Middle frontal gyrus (tissue), 1 donor: ENCODE measurements around the gene XPA.
"Not testable (repeated sequence)": the region's sequence is repeated elsewhere in the genome, so short reads cannot be mapped to it uniquely, and the experiment has no call there.

ENCODE experiments used
- DNase-seq: peaks from one replicate; pipeline ENCODE4 v3.0.0-alpha.2; 2015; ENCODE audit warnings: low spot score; ENCODE audit errors: extremely low spot score

Gene XPA

GRCh38 chr9:97703437-97704344 lies 6.6 kb upstream of the XPA start:
- DNase-seq: no peak

GRCh38 chr9:97699824-97700223 lies 2.7 kb upstream of the XPA start:
- DNase-seq: not testable (repeated sequence)

- not testable (repeated sequence) for DNase-seq
Measured at GRCh38 chr9:97699281-97699680, 2.1 kb upstream of the XPA start.

DNA sequence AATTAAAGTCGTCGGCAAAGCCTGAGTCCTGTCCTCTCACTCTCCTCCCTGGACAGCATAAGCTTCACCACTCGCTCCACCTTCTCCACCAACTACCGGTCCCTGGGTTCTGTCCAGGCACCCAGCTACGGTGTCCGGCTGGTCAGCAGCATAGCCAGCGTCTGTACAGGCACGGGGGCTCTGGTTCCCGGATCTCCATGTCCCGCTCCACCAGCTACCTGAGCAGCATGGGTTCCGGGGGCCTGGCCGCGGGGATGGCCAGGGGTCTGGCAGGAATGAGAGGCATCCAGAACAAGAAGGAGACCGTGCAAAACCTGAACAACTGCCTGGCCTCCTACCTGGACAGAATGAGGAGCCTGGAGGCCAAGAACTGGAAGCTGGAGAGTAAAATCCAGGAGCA lies 1.7 kb upstream of the XPA start:
- no peak for DNase-seq

DNA sequence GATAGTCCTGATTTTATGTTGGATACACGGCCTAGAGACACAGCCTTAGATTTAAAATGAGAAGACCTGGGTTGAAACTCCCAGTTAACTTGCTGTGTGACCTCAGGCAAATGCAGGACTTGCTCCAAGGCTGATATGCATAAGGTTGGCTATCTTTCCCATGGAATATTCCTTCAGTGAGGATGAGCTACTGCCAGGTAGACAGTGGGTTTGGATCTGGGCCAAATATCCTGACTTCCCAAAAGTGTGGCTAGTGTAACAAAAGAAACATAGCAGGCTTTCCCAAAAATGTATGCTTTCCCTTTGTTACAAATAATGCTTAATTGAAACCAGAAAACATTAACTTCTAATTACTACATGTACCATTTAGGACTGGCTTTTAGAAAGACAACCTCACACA lies 697 bp upstream of the XPA start:
- DNase-seq: no peak

DNA sequence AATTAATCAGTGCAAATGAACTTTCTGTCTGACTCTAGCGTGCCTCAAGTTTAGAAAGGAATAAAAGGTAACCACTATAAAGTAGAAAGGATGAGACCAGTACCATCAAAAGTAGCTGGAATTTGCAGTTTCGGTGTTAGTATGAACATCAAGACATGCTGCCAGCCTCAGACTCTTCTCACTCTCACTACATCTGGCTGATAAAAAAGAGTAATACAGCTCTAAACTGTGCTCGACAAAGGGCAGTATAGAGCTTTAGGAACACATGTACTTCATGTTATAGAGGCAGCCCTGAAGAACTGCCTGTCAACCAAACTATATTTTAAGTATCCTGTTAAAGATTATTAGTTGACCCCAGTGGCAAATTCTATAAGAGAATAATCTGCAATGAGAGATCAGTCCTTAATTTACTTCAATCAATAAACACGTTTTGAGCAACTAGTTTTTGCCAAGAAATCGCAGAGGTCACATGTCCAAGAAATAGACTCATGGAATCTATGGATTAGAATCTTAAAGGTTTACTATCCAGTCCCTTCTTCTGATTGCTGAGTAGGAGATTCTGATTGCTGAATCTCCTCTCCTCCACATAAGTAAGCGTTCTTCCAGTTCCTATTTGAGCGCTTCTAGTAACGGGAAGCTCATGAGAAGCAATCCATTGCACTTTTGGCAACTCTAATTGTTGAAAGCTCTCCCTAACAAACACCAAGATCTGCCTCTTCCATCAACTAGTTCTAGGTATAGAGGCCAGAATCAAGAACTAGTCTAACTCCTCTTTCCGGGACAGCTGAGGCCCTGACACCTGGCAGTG lies 941 bp downstream of the XPA start:
- no peak for DNase-seq

DNA sequence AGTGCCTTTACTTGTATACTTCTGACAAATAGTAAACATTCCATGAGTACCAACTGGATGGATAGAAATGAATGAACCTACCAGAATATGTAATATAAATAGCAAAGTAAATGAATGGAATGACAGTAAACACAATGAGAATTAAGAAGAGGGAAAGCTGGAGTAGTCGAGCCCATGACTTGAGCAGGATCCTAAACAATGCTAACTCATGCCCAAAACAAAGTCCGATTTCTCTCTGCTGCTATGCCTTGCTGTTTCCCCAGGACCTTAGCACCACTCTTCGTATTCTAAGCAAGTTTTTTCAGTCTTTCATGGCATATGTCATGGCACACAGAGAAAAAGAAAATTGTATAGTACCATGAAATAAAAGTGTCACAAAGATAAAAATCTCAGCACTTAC lies 1.8 kb downstream of the XPA start:
- no peak for DNase-seq

GRCh38 chr9:97694769-97695168 lies 2.4 kb downstream of the XPA start:
- DNase-seq: no peak

- DNase-seq: no peak
Measured at GRCh38 chr9:97689401-97690180, 7.5 kb downstream of the XPA start.

GRCh38 chr9:97688654-97689053 lies 8.5 kb downstream of the XPA start:
- no peak for DNase-seq

DNA sequence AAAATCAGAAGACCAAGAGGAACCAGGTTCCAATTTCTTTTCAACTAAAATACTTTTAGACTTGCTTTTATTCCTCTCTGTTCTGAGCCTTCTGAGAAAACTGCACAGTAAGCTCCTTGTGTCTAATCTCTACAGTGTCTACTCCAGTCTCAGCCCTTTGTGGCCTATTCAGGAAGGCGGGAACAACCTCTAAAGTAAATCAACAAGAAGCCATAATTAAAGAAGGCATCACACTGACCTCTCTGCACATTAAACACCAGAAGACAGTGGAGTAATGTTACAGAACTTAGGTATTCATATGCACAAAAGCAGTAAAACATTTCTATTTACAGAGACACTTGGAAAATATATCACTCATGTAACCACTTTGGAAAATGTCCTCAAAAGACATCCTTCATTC lies 14.9 kb downstream of the XPA start:
- no peak for DNase-seq

DNA sequence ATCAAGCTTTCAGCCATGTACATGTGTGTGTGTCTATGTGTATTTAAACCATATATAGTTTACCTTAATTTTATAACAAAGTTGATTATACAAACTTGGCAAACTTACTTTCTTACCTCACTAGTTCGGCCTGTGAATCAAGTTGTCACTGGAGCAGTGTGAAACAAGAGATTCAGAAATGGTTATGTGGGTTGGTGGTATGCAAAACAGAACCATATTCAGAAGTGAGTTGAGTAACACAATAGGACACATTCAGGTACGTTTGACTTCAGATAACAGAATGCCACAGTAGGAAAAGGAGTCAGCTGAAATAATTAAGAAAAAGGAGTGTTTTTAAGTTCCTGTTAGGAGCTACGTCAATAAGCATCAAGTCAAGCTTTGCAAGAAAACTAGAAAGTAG lies 21.5 kb downstream of the XPA start:
- DNase-seq: no peak

DNA sequence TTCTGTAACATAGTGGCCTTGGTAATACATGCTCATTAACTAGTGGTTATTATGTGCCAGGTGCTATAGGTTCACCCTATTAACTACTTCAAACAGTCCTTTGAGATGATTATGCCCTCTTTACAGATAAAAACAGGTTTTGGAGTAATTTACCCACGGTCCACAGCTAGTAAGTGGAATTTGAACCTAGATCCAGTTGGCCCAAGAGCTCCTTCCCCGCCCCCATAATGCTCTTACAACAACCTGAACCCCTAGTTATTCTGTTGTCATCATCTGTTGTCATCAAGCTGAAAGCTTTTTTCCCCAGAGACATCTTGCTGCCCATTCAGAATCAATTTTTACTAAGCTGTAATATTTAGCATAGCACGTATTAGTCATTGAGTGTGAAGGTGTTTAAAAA lies 23.2 kb downstream of the XPA start:
- no peak for DNase-seq

DNA sequence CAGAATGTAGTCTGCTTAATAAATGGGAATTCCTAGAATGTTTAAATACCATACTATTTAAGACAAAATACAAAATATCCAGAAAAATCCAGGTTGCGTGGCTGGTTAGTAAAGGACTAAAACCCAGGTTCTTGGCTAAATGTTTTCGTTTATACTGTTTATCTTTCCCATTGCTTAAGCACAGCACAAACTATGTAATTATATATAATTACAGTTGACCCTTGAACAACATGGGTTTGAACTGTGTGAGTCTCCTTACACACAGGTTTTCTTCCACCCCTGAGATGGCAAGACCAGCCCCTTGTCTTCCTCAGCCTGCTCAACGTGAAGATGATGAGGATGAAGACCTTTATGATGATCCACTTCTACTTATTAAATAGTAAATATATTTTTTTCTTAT lies 24.7 kb downstream of the XPA start:
- DNase-seq: no peak

- no peak for DNase-seq
Measured at GRCh38 chr9:97670586-97670985, 26.6 kb downstream of the XPA start.

DNA sequence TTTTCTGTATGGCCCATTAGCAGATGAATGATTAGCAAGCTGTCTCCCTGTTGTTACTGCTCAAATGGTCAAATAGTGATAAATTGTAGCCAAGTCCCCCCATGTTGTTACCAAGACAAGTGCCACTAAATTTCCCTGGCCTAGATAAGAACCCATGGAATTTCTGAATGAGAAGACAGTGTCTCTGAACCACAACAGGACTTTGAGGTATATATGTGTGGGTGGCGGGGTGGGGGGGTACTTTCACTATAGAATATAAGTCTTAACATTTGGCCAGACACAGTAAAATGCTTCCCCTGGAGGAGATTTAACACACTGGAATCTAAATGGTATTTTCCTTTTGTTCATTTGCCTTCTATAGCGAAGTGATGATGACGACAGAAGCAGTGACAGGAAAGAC lies 28.7 kb downstream of the XPA start:
- no peak for DNase-seq

DNA sequence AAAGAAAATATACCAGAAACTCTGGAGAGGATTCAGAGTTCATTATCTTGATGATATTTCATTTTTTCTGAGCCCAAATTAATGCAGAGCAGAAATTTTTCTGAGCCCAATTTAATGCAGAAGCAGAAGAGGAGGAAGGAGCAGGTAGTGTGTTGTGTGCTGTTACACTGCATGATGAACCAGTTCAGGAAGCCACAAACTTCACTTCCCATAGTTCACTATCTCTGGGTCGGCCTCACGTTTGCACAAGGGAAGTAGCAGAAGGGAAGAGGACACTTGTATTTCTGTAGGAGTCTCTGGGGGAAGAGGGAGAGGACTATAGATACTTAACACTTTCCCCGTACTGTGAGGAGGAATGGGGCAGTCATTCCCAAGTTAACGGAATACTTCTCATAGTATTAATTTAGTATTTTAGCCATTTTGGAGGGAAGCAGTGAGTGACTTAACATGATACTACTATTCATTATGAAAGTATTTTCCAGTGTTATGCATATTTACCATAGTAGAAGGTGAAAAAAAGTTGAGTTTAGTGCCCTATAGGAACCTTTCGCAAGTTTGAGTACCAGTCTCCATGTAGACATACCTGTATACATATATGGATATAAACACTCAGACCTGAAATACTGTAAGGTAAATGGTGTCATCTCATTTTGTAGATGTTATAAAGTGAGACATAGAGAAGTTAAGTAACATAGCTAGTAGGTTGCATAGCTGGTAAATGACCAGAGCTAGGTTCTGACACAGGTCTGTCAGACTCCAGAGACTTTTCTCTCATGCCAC lies 30.0 kb downstream of the XPA start:
- no peak for DNase-seq

GRCh38 chr9:97665742-97666141 lies 31.4 kb downstream of the XPA start:
- no peak for DNase-seq

- DNase-seq: no peak
Measured at GRCh38 chr9:97660847-97661246, 36.3 kb downstream of the XPA start.

- no peak for DNase-seq
Measured at GRCh38 chr9:97660340-97660739, 36.8 kb downstream of the XPA start.

DNA sequence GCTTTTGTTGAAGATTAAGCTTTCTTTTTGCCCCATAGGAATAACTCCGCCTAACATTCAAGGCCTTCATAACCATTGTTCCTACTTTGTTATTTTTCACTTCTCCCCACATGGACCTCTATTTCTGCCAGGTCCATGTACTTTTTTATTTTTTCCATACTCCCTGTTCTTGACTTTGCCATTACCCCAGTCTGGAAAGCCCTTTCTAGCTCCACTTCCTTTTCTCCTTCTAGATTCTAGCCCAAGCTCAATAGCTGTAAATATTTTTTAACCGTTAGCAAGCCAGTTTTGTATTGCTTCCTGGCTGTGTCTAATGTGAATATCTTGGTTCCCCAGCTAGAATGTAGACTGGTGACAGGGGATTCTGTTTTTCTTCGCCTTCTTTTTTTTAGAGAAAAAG lies 37.4 kb downstream of the XPA start:
- no peak for DNase-seq
